H1 (cell line): ENCODE measurements around the gene POU6F2. TPM values are rescaled to one million over a fixed set of nuclear protein-coding genes. Genes with fewer than 3 reads are reported as not detected.

Source experiments
- CTCF ChIA-PET: fragments of 300-600 bp; sonication (Branson Sonifier 250); formaldehyde crosslinking; loops from one replicate; lab custom pipeline; 2021; ENCODE audit not compliant: partially characterized antibody; lab: Charles Lee
- POLR2A ChIA-PET: fragments of 300-600 bp; sonication (Branson Sonifier 250); formaldehyde crosslinking; loops from one replicate; lab custom pipeline; 2021; ENCODE audit warnings: inconsistent platforms; ENCODE audit not compliant: partially characterized antibody; lab: Charles Lee
- DNase-seq, 2 experiments: peaks; one replicate each; pipeline versions ENCODE4 v3.0.0 to v3.0.0-alpha.2; 2010 to 2022; ENCODE audit warnings: low spot score in 2 of 2, low read depth in 1 of 2, mixed read lengths in 1 of 2
- FAIRE-seq: peaks from 2 replicates; lab custom pipeline; 2011; peaks lifted over from hg19 to GRCh38; lab: Jason Lieb, UNC
- H2AFZ ChIP-seq: 2 replicates; pipeline ENCODE4 v1.8.1; 2012; ENCODE audit warnings: low read length, inconsistent platforms
- H2AK5ac ChIP-seq: 2 replicates; pipeline ENCODE4 v1.6.1; 2013; ENCODE audit warnings: low read depth, low read length
- H2BK120ac ChIP-seq: replicated peaks from 2 replicates; pipeline ENCODE3; 2013; ENCODE audit warnings: low read depth, low read length, inconsistent platforms
- H2BK12ac ChIP-seq: 2 replicates; pipeline ENCODE4 v1.6.1; 2013; ENCODE audit warnings: low read depth, low read length
- H2BK15ac ChIP-seq: 2 replicates; pipeline ENCODE4 v1.6.1; 2013; ENCODE audit warnings: low read length
- H2BK20ac ChIP-seq: 2 replicates; pipeline ENCODE4 v1.6.1; 2013; ENCODE audit warnings: low read length
- H2BK5ac ChIP-seq: 2 replicates; pipeline ENCODE4 v1.6.1; 2013; ENCODE audit warnings: low read depth, low read length
- H3K14ac ChIP-seq: 2 replicates; pipeline ENCODE4 v1.6.1; 2013; ENCODE audit warnings: inconsistent platforms; ENCODE audit not compliant: insufficient read length
- H3K18ac ChIP-seq: 2 replicates; pipeline ENCODE4 v1.6.1; 2013; ENCODE audit warnings: low read length; ENCODE audit errors: extremely low read depth
- H3K23ac ChIP-seq: 2 replicates; pipeline ENCODE4 v1.6.1; 2013; ENCODE audit warnings: inconsistent platforms; ENCODE audit not compliant: insufficient read length
- H3K23me2 ChIP-seq: 2 replicates; pipeline ENCODE4 v1.6.1; 2013; ENCODE audit warnings: low read depth, low read length
- H3K27ac ChIP-seq: 2 replicates; pipeline ENCODE4 v1.6.1; 2011; ENCODE audit warnings: low read depth, low read length, inconsistent platforms
- H3K27me3 ChIP-seq, 4 experiments: replicated peaks in 1 of 4; 1 replicate in 1 of 4; 2 replicates in 3 of 4; pipeline versions ENCODE4 v1.6.1 to v1.8.1; 2011 to 2013; ENCODE audit warnings: low read length in 3 of 4, mild to moderate bottlenecking in 3 of 4, inconsistent platforms in 2 of 4, mixed read lengths in 2 of 4, moderate library complexity in 1 of 4; ENCODE audit not compliant: control insufficient read depth in 3 of 4, insufficient read depth in 3 of 4; ENCODE audit errors: extremely low read depth in 1 of 4
- H3K36me3 ChIP-seq, 4 experiments: 2 replicates each; pipeline versions ENCODE4 v1.6.1 to v1.8.1; 2011 to 2013; ENCODE audit warnings: mild to moderate bottlenecking in 4 of 4, low read length in 3 of 4, moderate library complexity in 2 of 4, control low read depth in 1 of 4, inconsistent platforms in 1 of 4; ENCODE audit not compliant: insufficient read depth in 4 of 4, control insufficient read depth in 2 of 4
- H3K4ac ChIP-seq: replicated peaks from 2 replicates; pipeline ENCODE3; 2013; ENCODE audit warnings: low read length, low read depth, mixed read lengths, inconsistent platforms; ENCODE audit not compliant: insufficient read length
- H3K4me1 ChIP-seq, 4 experiments: replicated peaks in 1 of 4; 1 replicate in 1 of 4; 2 replicates in 3 of 4; pipeline versions ENCODE4 v1.6.1 to v1.8.1; 2011 to 2013; ENCODE audit warnings: low read length in 3 of 4, inconsistent platforms in 2 of 4, mixed read lengths in 1 of 4; ENCODE audit not compliant: insufficient read depth in 4 of 4, control insufficient read depth in 3 of 4
- H3K4me2 ChIP-seq, 2 experiments: 2 replicates each; pipeline versions ENCODE4 v1.6.1 to v1.8.1; 2011 to 2013; ENCODE audit warnings: low read depth in 2 of 2, low read length in 2 of 2, control low read depth in 1 of 2, inconsistent platforms in 1 of 2, mild to moderate bottlenecking in 1 of 2; ENCODE audit not compliant: insufficient read depth in 1 of 2
- H3K4me3 ChIP-seq, 4 experiments: fragments of 200-600, 300-600 bp in 1 of 4; sonication (generic), shearing (Covaris generic), sonication (Bioruptor Twin) in 1 of 4; 2 replicates each; pipeline versions ENCODE4 v1.5.1 to v1.8.1; 2011 to 2016; ENCODE audit warnings: low read length in 4 of 4, low read depth in 3 of 4, control low read depth in 2 of 4, inconsistent platforms in 2 of 4, mild to moderate bottlenecking in 2 of 4, mixed read lengths in 1 of 4, moderate library complexity in 1 of 4; ENCODE audit not compliant: insufficient read depth in 2 of 4; ENCODE audit errors: extremely low read depth in 1 of 4
- H3K56ac ChIP-seq: replicated peaks from 2 replicates; pipeline ENCODE3; 2013; ENCODE audit warnings: low read depth, mild to moderate bottlenecking, mixed read lengths, low read length, inconsistent platforms; ENCODE audit not compliant: insufficient read length
- H3K79me1 ChIP-seq: 2 replicates; pipeline ENCODE4 v1.6.1; 2013; ENCODE audit warnings: low read depth, low read length, control low read depth
- H3K79me2 ChIP-seq, 2 experiments: 2 replicates each; pipeline versions ENCODE4 v1.6.1 to v1.8.1; 2012 to 2013; ENCODE audit warnings: low read length in 2 of 2, mild to moderate bottlenecking in 2 of 2, inconsistent platforms in 1 of 2; ENCODE audit not compliant: insufficient read depth in 2 of 2, control insufficient read depth in 1 of 2
- H3K9ac ChIP-seq, 4 experiments: replicated peaks in 1 of 4; 1 replicate in 1 of 4; 2 replicates in 3 of 4; pipeline versions ENCODE4 v1.6.1 to v1.8.1; 2011 to 2013; ENCODE audit warnings: low read depth in 3 of 4, low read length in 3 of 4, control low read depth in 2 of 4, mild to moderate bottlenecking in 2 of 4, moderate library complexity in 2 of 4, inconsistent platforms in 1 of 4; ENCODE audit errors: extremely low read depth in 1 of 4
- H3K9me3 ChIP-seq, 2 experiments: 2 replicates each; pipeline versions ENCODE4 v1.6.1 to v1.8.1; 2012 to 2013; ENCODE audit warnings: mild to moderate bottlenecking in 2 of 2, moderate library complexity in 2 of 2, control low read depth in 1 of 2, inconsistent platforms in 1 of 2, low read depth in 1 of 2, low read length in 1 of 2, mixed read lengths in 1 of 2; ENCODE audit not compliant: insufficient read depth in 2 of 2
- H4K20me1 ChIP-seq, 2 experiments: replicated peaks in 1 of 2; 2 replicates each; pipeline versions ENCODE3 to v1.8.1; 2011 to 2013; ENCODE audit warnings: inconsistent platforms in 2 of 2, low read length in 2 of 2, mild to moderate bottlenecking in 1 of 2; ENCODE audit not compliant: insufficient read depth in 2 of 2, control insufficient read depth in 1 of 2
- H4K5ac ChIP-seq: 2 replicates; pipeline ENCODE4 v1.6.1; 2013; ENCODE audit warnings: low read length, low read depth, mixed read lengths, inconsistent platforms; ENCODE audit not compliant: insufficient read length
- H4K8ac ChIP-seq: 2 replicates; pipeline ENCODE4 v1.8.0; 2013; ENCODE audit warnings: mild to moderate bottlenecking, moderate library complexity, low read length, inconsistent platforms; ENCODE audit not compliant: insufficient read depth; ENCODE audit errors: extremely low read depth
- H4K91ac ChIP-seq: replicated peaks from 2 replicates; pipeline ENCODE3; 2013; ENCODE audit warnings: low read length, mixed read lengths, inconsistent platforms; ENCODE audit not compliant: insufficient read length
- ASH2L ChIP-seq: fragments of 200-600, 300-600 bp; sonication (generic); IDR thresholded peaks from one replicate; pipeline ENCODE4 v1.7.1; 2017; ENCODE audit warnings: low read length
- ATF2 ChIP-seq: IDR thresholded peaks from 2 replicates; pipeline ENCODE4 v1.6.1; 2012; ENCODE audit warnings: low read length, inconsistent platforms
- EP300 ChIP-seq, 2 experiments: IDR thresholded peaks; 1 replicate in 1 of 2; 2 replicates in 1 of 2; pipeline ENCODE4 v1.6.1; 2011 to 2012; ENCODE audit warnings: low read depth in 2 of 2, low read length in 2 of 2, mild to moderate bottlenecking in 2 of 2, borderline replicate concordance in 1 of 2, inconsistent platforms in 1 of 2, moderate library complexity in 1 of 2
- JUN ChIP-seq: IDR thresholded peaks from 2 replicates; pipeline ENCODE4 v1.6.1; 2011; ENCODE audit warnings: low read depth, mild to moderate bottlenecking, improper control_type of control experiment, low read length
- NANOG ChIP-seq: IDR thresholded peaks from 2 replicates; pipeline ENCODE4 v1.6.1; 2011; ENCODE audit warnings: low read length, low read depth, mild to moderate bottlenecking, inconsistent platforms; ENCODE audit not compliant: insufficient read depth, poor library complexity, severe bottlenecking
- NRF1 ChIP-seq: IDR thresholded peaks from 2 replicates; pipeline ENCODE4 v1.6.1; 2011; ENCODE audit warnings: mild to moderate bottlenecking, low read depth, low read length, improper control_type of control experiment
- POLR2AphosphoS5 ChIP-seq: IDR thresholded peaks from 2 replicates; pipeline ENCODE4 v1.6.1; 2011; ENCODE audit warnings: low read depth, low read length
- SIN3A ChIP-seq, 2 experiments: IDR thresholded peaks in 1 of 2; conservative IDR thresholded peaks in 1 of 2; 2 replicates each; pipeline ENCODE4 v1.6.1; 2011 to 2012; ENCODE audit warnings: low read length in 2 of 2, improper control_type of control experiment in 1 of 2, low read depth in 1 of 2, mild to moderate bottlenecking in 1 of 2
- SUZ12 ChIP-seq: fragments of 200-600 bp; sonication (generic); IDR thresholded peaks from 2 replicates; pipeline ENCODE4 v1.6.1; 2012; ENCODE audit warnings: mild to moderate bottlenecking, inconsistent platforms, low read length, moderate library complexity, mixed read lengths
- TAF1 ChIP-seq: IDR thresholded peaks from 2 replicates; pipeline ENCODE4 v1.6.1; 2011; ENCODE audit warnings: mild to moderate bottlenecking, low read depth, low read length
- TBP ChIP-seq: IDR thresholded peaks from 2 replicates; pipeline ENCODE4 v1.6.1; 2011; ENCODE audit warnings: low read depth, low read length, improper control_type of control experiment
- YY1 ChIP-seq: IDR thresholded peaks from 2 replicates; pipeline ENCODE4 v1.6.1; 2011; ENCODE audit warnings: low read depth, mild to moderate bottlenecking, low read length
- WGBS, 2 experiments: shearing (Covaris generic) in 1 of 2; methylation state at CpG; one replicate each; pipeline versions ENCODE4 v1.1.6 to v1.1.7; 2013 to 2015; ENCODE audit warnings: low lambda C conversion rate in 2 of 2, mixed read lengths in 2 of 2, inconsistent platforms in 1 of 2, low coverage in 1 of 2, missing lambda C conversion rate in 1 of 2; ENCODE audit not compliant: insufficient replicate concordance in 2 of 2, insufficient coverage in 1 of 2, insufficient read length in 1 of 2; ENCODE audit errors: extremely low coverage in 1 of 2, missing lambda C conversion rate in 1 of 2; 5-methylcytosine and 5-hydroxymethylcytosine counted together
- polyA plus RNA-seq, 7 experiments: library from polyadenylated mRNA; depleted of rRNA in 3 of 7; stranded (reverse) in 5 of 7; unstranded in 2 of 7; fragments of >200 nt in 5 of 7; fragments of 200-250 nt in 2 of 7; gene quantifications; 1 replicate in 5 of 7; 2 replicates in 1 of 7; 4 replicates in 1 of 7; pipeline versions ENCODE4 v1.2.1 to v1.2.3, GENCODE V29; 2011 to 2013; ENCODE audit warnings: missing spikeins in 2 of 7, mixed read lengths in 2 of 7
- total RNA-seq: library from RNA; stranded (reverse); fragmentation: NEBNext Ultra II Directional; extraction: Animal tissue kit (Norgen Biotek cat#: 25700); gene quantifications from 2 replicates; pipeline ENCODE4 v1.2.1, GENCODE V29; 2021

POU6F2 gene
- total and polyA plus RNA-seq, 2 of the 8 experiments (the other 6 are each of a cell fraction or from before 2014, with no cell fraction given): 1.1 to 2.0 TPM

GRCh38 chr7:38953227-38953626, 24.5 kb upstream of the POU6F2 start:
- no peaks in the 10 kb centered on the region for H3K27me3 ChIP-seq
- POLR2A ChIA-PET: no interaction called here
- H3K4me1 ChIP-seq: no peaks in the 10 kb centered on the region
- H4K20me1 ChIP-seq: no peaks in the 10 kb centered on the region
- H3K9me3 ChIP-seq: no peaks in the 10 kb centered on the region
- H3K23me2 ChIP-seq: no peaks in the 10 kb centered on the region
- no peak overlapping the region for H3K27ac ChIP-seq
- no peak overlapping the region for H3K56ac ChIP-seq
- no peak overlapping the region for H2AFZ ChIP-seq
- no peak overlapping the region for H3K4me3 ChIP-seq
- H4K5ac ChIP-seq: no peak overlapping the region
- H3K79me1 ChIP-seq: no peaks in the 10 kb centered on the region
- TF ChIP-seq NANOG: no peak
- no peak for TF ChIP-seq NRF1
- TF ChIP-seq ATF2: no peak
- no peak for TF ChIP-seq YY1
- no peak for TF ChIP-seq TBP
- no peak for TF ChIP-seq POLR2AphosphoS5
- TF ChIP-seq SIN3A (conservative IDR thresholded peaks at IDR 0.05 in 1 of 2, IDR thresholded peaks at IDR 0.05 in 1 of 2; ENCODE audit: low read depth in 1 of 2, low read length in 2 of 2): no peak
- no peak for TF ChIP-seq ASH2L
- no peak for TF ChIP-seq SUZ12
- no peak for TF ChIP-seq EP300 (IDR thresholded peaks at IDR 0.05; ENCODE audit: borderline replicate concordance in 1 of 2, low read depth in 2 of 2, low read length in 2 of 2)
- no peak for TF ChIP-seq TAF1
- no peak for TF ChIP-seq JUN
- H3K18ac ChIP-seq: no peak overlapping the region
- no peak overlapping the region for H3K14ac ChIP-seq
- no peak overlapping the region for H3K4me2 ChIP-seq
- no peak for FAIRE-seq
- no peak overlapping the region for H3K9ac ChIP-seq
- CTCF ChIA-PET: interaction anchor here (1.2 kb wide), 1 partner anchor 405 kb away, joined by 3 read pairs; no protein-coding TSS in a partner anchor
- WGBS, 2 experiments: 100% methylated on average over 1 of the region's 1 CpG; no CpG with 5 or more reads in 1 of the 2 experiments
- H3K23ac ChIP-seq: no peak overlapping the region
- no peak overlapping the region for H3K4ac ChIP-seq
- no peak for DNase-seq
- no peak overlapping the region for H2BK15ac ChIP-seq
- no peak overlapping the region for H2BK5ac ChIP-seq
- no peak overlapping the region for H2BK12ac ChIP-seq
- no peak overlapping the region for H4K91ac ChIP-seq
- no peak overlapping the region for H2BK20ac ChIP-seq
- H4K8ac ChIP-seq: no peak overlapping the region
- no peaks in the 10 kb centered on the region for H3K36me3 ChIP-seq
- no peak overlapping the region for H2BK120ac ChIP-seq
- no peaks in the 10 kb centered on the region for H3K79me2 ChIP-seq
- H2AK5ac ChIP-seq: no peak overlapping the region
